PC-9 (cell line): ENCODE data around the gene IL11. TPM values are rescaled to one million over a fixed set of nuclear protein-coding genes. Genes with fewer than 3 reads are reported as not detected.

Experiments used
- BruUV-seq: library from RNA; stranded (reverse); fragments of 400-500 nt; replicated peaks from 2 replicates; lab custom pipeline; 2021; lab: Mats Ljungman, UMichigan
- CTCF ChIA-PET: fragments of 300-600 bp; sonication (Branson Sonifier 250); formaldehyde crosslinking; loops from one replicate; lab custom pipeline; 2022; ENCODE audit warnings: antibody characterized with exemption; lab: Charles Lee
- POLR2A ChIA-PET: fragments of 300-600 bp; sonication (Branson Sonifier 250); formaldehyde crosslinking; loops from one replicate; lab custom pipeline; 2022; ENCODE audit warnings: antibody characterized with exemption; ENCODE audit not compliant: unreplicated experiment; lab: Charles Lee
- DNase-seq, 2 experiments: peaks; one replicate each; pipeline versions ENCODE4 v3.0.0 to v3.0.0-alpha.2; 2015 to 2022; ENCODE audit warnings: mixed read lengths in 1 of 2
- H2AFZ ChIP-seq: fragments of 200-600 bp; sonication (generic); 2 replicates; pipeline ENCODE4 v1.8.1; 2017; ENCODE audit warnings: antibody characterized with exemption
- H3F3A ChIP-seq: fragments of 200-600 bp; sonication (generic); 2 replicates; pipeline ENCODE4 v1.8.1; 2017; ENCODE audit warnings: antibody characterized with exemption, mild to moderate bottlenecking, low read depth; ENCODE audit not compliant: insufficient read depth
- H3K27ac ChIP-seq: fragments of 200-600 bp; sonication (generic); 2 replicates; pipeline ENCODE4 v1.6.1; 2016; ENCODE audit warnings: mixed run types
- H3K27me3 ChIP-seq: fragments of 200-600 bp; sonication (generic); 2 replicates; pipeline ENCODE4 v1.6.1; 2016; ENCODE audit warnings: low read depth, mixed run types; ENCODE audit not compliant: insufficient read depth
- H3K36me3 ChIP-seq: fragments of 200-600 bp; sonication (generic); 2 replicates; pipeline ENCODE4 v1.6.1; 2016; ENCODE audit warnings: low read depth, mixed run types
- H3K4me1 ChIP-seq: fragments of 200-600 bp; sonication (generic); replicated peaks from 2 replicates; pipeline ENCODE4 v1.6.1; 2016; ENCODE audit warnings: mixed run types; ENCODE audit not compliant: insufficient read depth
- H3K4me2 ChIP-seq: fragments of 200-600 bp; sonication (generic); 2 replicates; pipeline ENCODE4 v1.6.1; 2017; ENCODE audit warnings: mixed run types
- H3K4me3 ChIP-seq: fragments of 200-600 bp; sonication (generic); 2 replicates; pipeline ENCODE4 v1.6.1; 2016; ENCODE audit warnings: mixed run types
- H3K79me2 ChIP-seq: fragments of 200-600 bp; sonication (generic); 2 replicates; pipeline ENCODE4 v1.6.1; 2017; ENCODE audit warnings: low read depth, mixed run types
- H3K9me2 ChIP-seq: fragments of 200-600 bp; sonication (generic); 2 replicates; pipeline ENCODE4 v1.8.1; 2017; ENCODE audit warnings: mild to moderate bottlenecking; ENCODE audit not compliant: insufficient read depth
- H3K9me3 ChIP-seq: fragments of 200-600 bp; sonication (generic); 2 replicates; pipeline ENCODE4 v1.8.1; 2016; ENCODE audit warnings: low read depth; ENCODE audit not compliant: insufficient read depth
- H4K20me1 ChIP-seq: fragments of 200-600 bp; sonication (generic); 2 replicates; pipeline ENCODE4 v1.8.1; 2017; ENCODE audit not compliant: insufficient read depth
- EZH2 ChIP-seq: fragments of 200-600 bp; sonication (generic); IDR thresholded peaks from 2 replicates; pipeline ENCODE4 v1.8.0; 2017; ENCODE audit warnings: antibody characterized with exemption, low read depth
- intact Hi-C: fragments of 100-400 bp; cut with micrococcal nuclease; formaldehyde crosslinking; loops from one replicate; pipeline ENCODE4 v1.10.0; 2022; ENCODE audit not compliant: unreplicated experiment
- total RNA-seq: library from RNA; stranded (reverse); gene quantifications from 2 replicates; pipeline ENCODE4 v1.2.3, GENCODE V29; 2021
- TF ChIP-seq, protein P1 (sequence below): fragments of 200-600 bp; sonication (generic); conservative IDR thresholded peaks from 2 replicates; pipeline ENCODE4 v1.6.1; 2017; ENCODE audit warnings: mixed run types, antibody characterized with exemption, mild to moderate bottlenecking, moderate library complexity

IL11 gene
- total RNA-seq, 1 experiment from 2014 or later = 4.1 TPM

DNA sequence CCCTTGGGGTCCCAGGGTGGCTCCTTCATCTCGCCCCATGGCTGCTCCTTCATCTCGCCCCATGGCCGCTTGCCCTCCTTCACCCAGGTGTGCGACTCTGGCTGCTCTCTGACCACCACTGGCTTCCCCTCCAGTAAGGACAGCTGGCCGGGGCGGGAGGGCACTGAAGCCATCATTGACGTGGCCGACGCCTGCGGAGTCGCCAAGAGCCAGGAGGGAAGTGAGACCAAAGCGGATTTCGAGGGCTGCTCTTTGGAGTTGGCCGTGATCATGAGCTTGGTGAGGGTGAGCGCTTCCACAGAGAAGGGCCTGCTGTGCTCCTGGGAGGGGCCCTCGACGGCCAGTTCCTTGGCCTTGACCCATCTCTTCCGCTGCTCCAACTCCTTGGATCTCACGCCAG, 11.8 kb downstream of the IL11 start:
- Histone ChIP-seq H4K20me1 (no peaks in the 10 kb centered on the region), H3K4me2 (no peak overlapping the region), H3K9me3 (no peaks in the 10 kb centered on the region), H3F3A (peaks cover 13% of the 10 kb centered on the region), H3K27me3 (peaks cover 5% of the 10 kb centered on the region), H3K9me2 (no peaks in the 10 kb centered on the region), H3K4me1 (peaks cover 9% of the 10 kb centered on the region), H2AFZ (no peak overlapping the region), H3K4me3 (no peak overlapping the region), H3K79me2 (no peaks in the 10 kb centered on the region), H3K27ac (no peak overlapping the region), H3K36me3 (no peaks in the 10 kb centered on the region)
- TF ChIP-seq, protein P1, sequence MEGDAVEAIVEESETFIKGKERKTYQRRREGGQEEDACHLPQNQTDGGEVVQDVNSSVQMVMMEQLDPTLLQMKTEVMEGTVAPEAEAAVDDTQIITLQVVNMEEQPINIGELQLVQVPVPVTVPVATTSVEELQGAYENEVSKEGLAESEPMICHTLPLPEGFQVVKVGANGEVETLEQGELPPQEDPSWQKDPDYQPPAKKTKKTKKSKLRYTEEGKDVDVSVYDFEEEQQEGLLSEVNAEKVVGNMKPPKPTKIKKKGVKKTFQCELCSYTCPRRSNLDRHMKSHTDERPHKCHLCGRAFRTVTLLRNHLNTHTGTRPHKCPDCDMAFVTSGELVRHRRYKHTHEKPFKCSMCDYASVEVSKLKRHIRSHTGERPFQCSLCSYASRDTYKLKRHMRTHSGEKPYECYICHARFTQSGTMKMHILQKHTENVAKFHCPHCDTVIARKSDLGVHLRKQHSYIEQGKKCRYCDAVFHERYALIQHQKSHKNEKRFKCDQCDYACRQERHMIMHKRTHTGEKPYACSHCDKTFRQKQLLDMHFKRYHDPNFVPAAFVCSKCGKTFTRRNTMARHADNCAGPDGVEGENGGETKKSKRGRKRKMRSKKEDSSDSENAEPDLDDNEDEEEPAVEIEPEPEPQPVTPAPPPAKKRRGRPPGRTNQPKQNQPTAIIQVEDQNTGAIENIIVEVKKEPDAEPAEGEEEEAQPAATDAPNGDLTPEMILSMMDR = no peak
- no peak for TF ChIP-seq EZH2
- POLR2A ChIA-PET = interaction anchor here (0.5 kb wide), 1 partner anchor 116 kb away, joined by 3 read pairs; no protein-coding TSS in a partner anchor
- no peak for DNase-seq
- BruUV-seq = no TSS peak
- intact Hi-C loops = no loop called here
- CTCF ChIA-PET = no interaction called here

DNA sequence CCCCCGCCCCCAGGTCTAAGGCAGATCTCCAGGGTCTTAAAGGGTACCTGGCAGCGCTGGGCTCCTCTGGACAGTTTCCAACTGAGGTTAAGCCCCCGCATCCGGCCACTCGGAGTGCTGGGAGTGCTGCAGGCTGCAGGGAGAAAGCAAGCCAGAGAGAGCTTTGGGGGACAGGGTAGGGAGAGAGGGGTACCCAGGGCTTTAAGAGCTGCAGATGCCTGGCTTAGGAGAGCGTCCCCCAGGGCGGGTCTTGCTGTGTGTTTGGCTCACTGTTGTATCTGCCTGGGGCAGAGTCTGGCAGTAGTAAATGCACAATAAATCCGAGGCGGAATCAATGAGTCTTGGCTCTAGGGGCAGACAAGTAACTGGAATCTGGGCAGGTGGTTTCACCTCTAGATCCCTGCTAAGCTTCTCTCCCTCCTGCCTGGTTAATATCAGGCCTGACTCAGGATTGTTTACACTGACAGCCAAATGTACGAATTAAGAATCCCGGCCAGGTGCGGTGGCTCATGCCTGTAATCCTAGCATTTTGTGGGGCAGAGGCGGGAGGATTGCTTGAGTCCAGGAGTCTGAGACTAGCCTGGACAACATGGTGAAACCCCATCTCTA, 14.9 kb downstream of the IL11 start:
- no peaks in the 10 kb centered on the region for H3K36me3 ChIP-seq
- H3K9me3 ChIP-seq = no peaks in the 10 kb centered on the region
- 0 out of 2 replicates have a peak overlapping the region, but pooled peaks have one; percentile 11 for H3K4me2 ChIP-seq
- peaks cover 36% of the 10 kb centered on the region for H3F3A ChIP-seq
- H4K20me1 ChIP-seq = no peaks in the 10 kb centered on the region
- peaks cover 5% of the 10 kb centered on the region for H3K27me3 ChIP-seq
- no peaks in the 10 kb centered on the region for H3K79me2 ChIP-seq
- H3K4me1 ChIP-seq = peaks cover 39% of the 10 kb centered on the region
- no TSS peak for BruUV-seq
- no peak overlapping the region for H3K4me3 ChIP-seq
- DNase-seq = no peak
- ChIA-PET CTCF (interaction anchor here (0.7 kb wide), 2 partner anchors 13 to 177 kb away, joined by 3 to 4 read pairs; no protein-coding TSS in a partner anchor), POLR2A (no interaction called here)
- H3K9me2 ChIP-seq = no peaks in the 10 kb centered on the region
- no peak overlapping the region for H3K27ac ChIP-seq
- no peak for TF ChIP-seq EZH2
- TF ChIP-seq, protein P1 = no peak
- intact Hi-C loops = no loop called here
- no peak overlapping the region for H2AFZ ChIP-seq

DNA sequence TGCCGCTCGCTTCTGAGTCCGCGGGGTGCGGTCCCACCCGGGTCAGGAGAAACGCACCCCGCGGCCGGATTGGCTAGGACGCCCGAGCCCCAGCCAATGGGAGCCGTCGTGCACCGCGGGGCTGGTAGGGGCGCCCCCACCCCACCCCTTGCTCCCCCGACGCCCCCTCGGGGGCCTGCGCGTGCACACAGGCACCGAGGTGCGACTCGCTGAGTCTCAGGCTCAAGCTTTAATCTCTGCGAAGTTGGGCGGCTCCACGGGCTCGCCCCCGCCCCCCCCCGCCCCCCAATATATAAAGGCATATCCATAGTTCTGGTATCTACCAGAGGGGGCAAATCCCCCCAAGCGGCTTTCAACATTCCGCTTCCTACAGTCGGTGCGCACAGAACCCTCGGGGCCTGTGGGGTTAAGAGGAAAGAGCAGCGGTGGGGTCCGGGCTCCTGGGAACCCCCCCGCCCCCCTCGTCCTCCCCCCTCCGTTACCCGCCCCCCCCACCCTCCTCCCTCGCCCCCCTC, 15.5 kb downstream of the IL11 start, which contains the start of gene COX6B2:
TSS of gene COX6B2 (minus strand) at position 22 of the 515 bp plus-strand sequence. CDS start 198 bp downstream, outside the sequence.
- Histone ChIP-seq H3F3A (peaks cover 36% of the 10 kb centered on the region), H3K4me1 (peaks cover 45% of the 10 kb centered on the region), H3K9me2 (no peaks in the 10 kb centered on the region), H3K36me3 (no peaks in the 10 kb centered on the region), H3K27me3 (peaks cover 5% of the 10 kb centered on the region), H3K9me3 (no peaks in the 10 kb centered on the region), H3K4me2 (peak within 1 kb of the TSS; percentile 89), H3K4me3 (peak within 1 kb of the TSS; percentile 72), H3K27ac (no peak within 1 kb of the TSS), H2AFZ (peak within 1 kb of the TSS; percentile 76), H3K79me2 (no peaks in the 10 kb centered on the region), H4K20me1 (no peaks in the 10 kb centered on the region)
- no TSS peak for BruUV-seq
- DNase-seq = no peak
- ChIA-PET CTCF (interaction anchor here (0.6 to 0.7 kb wide), 2 partner anchors 9 to 176 kb away, joined by 3 to 4 read pairs; no protein-coding TSS in a partner anchor), POLR2A (no interaction called here)
- TF ChIP-seq, protein P1 = no peak
- no peak for TF ChIP-seq EZH2
- intact Hi-C loops = no loop called here
